GM19239 (cell line): ENCODE data around the gene RAD18.

Experiments used
- DNase-seq: peaks from one replicate; pipeline ENCODE4 v3.0.0; 2011; ENCODE audit warnings: low spot score; ENCODE audit not compliant: insufficient read length
- FAIRE-seq: peaks from 2 replicates; lab custom pipeline; 2011; peaks lifted over from hg19 to GRCh38; lab: Jason Lieb, UNC

The RAD18 gene

DNA sequence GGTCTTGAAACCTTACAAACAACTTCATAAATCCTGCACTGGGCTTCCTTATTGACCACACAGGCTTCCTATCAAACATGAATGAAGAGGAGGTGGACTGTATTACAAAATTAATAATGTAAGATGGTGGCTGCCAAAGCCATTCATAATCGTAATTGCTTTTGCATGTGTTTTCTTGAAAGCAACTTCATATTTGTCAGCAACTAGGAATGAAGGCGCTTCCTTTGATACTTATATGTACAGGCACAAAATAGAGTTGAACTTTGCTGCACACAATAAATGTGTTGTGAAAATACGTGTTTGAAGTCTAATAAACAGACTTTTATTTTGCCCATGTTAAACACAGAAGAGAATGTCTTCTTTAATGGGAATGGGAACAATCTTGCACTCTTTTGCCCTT lies 121.8 kb downstream of the RAD18 start:
- no peak for FAIRE-seq
- DNase-seq = no peak

DNA sequence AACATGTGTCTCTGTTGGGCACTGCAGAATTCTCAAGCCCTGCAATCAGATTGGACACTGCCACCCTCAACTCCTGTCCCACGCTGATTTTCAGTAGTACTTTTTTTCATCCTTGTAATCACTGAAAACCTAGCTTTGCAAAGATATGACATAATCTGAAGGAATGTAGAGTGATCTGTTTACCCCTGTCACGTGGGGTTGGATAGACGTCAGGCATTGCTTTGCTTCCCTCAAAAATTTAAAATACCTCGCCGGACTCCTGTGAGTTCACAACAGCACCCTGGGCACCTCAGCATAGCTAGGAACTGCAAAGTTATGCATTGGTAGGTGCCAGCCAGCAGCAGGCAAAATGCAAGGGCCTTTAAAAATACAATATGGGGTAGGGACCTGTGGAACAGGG lies 122.7 kb downstream of the RAD18 start:
- FAIRE-seq (no peak), DNase-seq (no peak)

DNA sequence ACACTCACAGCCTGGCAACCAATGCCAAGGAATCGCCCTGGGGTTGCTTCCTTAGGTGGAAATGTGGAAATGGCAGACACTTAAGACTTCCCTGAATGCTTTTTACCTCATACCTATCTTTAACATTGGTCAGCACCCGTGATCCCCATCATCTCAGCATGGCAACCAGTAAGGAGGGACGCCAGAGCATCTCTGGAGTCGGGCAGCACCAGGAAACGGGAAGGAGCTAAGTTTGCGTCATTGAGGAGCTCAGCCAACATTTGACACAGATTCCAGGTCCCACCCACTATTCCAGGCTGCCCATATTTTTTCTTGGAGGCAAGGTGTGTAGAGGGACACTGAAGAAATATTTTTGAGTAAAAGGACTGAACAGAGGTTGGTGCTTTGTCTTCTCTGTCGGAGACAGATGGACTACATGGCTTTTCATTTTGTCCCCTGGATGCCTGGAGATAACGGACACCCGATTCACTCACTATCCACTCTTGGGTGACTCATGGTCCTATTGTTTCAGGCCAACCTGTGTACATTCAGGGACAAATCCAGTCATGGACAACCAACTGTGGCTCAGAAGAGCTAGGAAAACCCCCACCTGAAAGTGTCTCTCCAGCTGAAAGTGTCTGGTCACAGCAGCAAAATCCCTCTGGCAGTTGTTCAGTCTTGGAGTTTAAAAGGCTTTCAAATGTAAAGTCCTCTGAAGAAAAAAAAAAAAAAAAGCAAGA lies 123.5 kb downstream of the RAD18 start:
- FAIRE-seq = no peak

GRCh38 chr3:8838765-8839423 lies 124.4 kb downstream of the RAD18 start:
- FAIRE-seq = no peak
- DNase-seq = no peak

More for the DNA sequence above, 123.5 kb downstream of the RAD18 start:
- no peak for DNase-seq

- DNase-seq = no peak
- no peak for FAIRE-seq
Measured at GRCh38 chr3:8838234-8838633, 125.0 kb downstream of the RAD18 start.

DNA sequence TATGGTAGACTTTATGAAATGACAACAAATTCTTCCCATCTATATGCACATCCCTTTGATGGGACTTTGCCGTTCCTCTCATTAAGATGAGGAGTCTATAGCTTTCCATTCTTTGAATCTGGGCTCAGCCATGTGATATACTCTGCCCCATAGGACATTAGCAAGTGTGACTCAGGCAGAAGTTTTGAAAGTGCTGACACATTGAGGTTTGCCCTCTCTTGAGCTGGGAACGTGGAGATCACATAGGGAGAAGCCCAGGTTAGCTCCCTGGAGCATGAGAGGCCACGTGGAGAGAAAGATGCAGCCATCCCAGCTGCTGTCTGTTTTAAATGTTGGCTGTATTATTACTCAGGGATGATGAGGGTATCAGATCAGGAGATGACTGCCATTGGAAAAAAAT lies 126.1 kb downstream of the RAD18 start:
- DNase-seq (no peak), FAIRE-seq (no peak)

- FAIRE-seq (no peak), DNase-seq (no peak)
Measured at GRCh38 chr3:8836096-8836495, 127.2 kb downstream of the RAD18 start.

DNA sequence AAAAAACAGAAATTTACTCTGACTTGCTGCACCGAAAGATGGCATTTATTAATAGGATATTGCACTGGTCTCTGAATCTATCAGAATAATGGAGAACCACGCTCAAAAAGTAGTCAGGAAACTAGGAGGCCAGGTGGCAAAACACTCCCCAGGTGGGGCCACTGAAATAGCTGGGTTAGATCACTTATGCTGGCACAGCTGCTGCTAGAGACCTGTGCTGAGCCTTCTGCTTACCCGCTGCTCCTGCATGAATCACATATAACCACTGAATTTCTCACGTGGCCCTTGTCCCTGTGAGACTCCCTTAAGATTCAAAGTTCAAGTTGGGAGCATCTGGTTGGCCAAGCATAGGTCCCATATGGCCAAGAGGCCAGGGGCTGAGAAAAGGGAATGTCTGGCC lies 127.9 kb downstream of the RAD18 start:
- FAIRE-seq (no peak), DNase-seq (no peak)

DNA sequence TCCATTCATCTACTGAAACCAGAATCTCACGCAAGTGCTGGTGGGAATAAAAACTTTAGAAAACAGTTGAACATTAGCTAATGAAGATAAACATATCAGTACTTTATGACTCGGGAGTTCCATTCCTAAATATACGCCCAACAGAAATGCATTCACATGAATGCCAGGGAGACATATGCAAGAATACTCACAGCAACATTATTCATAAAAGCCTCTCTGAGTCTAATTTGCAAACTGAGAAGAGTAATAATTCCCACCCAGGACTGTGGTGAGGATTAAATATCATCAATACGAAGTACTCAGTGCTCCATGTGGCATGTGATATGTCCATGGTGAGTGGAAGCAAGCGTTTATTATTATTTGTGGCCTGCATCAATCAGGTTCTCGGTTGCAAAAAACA lies 128.3 kb downstream of the RAD18 start:
- FAIRE-seq (no peak), DNase-seq (no peak)

DNA sequence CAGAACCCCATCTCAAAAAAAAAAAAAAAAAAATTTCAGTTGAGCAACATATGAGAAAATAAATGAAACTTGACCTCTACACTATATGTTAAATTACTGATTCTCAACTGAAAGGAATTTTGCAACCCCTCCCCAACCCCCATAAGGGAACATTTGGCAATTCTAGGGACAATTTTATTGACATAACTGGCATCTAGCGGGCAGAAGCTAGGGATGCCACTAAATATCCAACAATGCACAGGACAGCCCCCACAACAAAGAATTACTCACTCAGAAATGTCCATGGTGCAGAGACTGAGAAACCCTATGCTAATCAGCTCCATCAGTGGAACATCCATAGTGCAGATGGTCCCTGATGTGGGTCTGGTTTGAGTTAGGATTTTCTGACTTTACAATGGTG lies 135.6 kb downstream of the RAD18 start:
- DNase-seq = no peak
- no peak for FAIRE-seq
